Prostate gland (tissue), 2 donors: ENCODE measurements around the gene TRMT61B.

Source experiments
- POLR2A ChIP-seq: fragments of 450-650 bp; IDR thresholded peaks from one replicate; pipeline ENCODE4 v1.6.1; 2016; ENCODE audit warnings: antibody characterized with exemption, mild to moderate bottlenecking
- POLR2AphosphoS5 ChIP-seq: sonication (generic); formaldehyde crosslinking; IDR thresholded peaks from one replicate; pipeline ENCODE4 v1.6.1; 2017; ENCODE audit warnings: antibody characterized with exemption
- TF ChIP-seq, protein P1 (sequence below), 4 experiments: fragments of 200-600 bp in 2 of 4; fragments of 450-650 bp in 2 of 4; sonication (generic) in 2 of 4; IDR thresholded peaks; 1 replicate in 3 of 4; 2 replicates in 1 of 4; pipeline ENCODE4 v1.5.1; 2016 to 2019; ENCODE audit warnings: antibody characterized with exemption in 4 of 4, mild to moderate bottlenecking in 2 of 4, moderate library complexity in 2 of 4

DNA sequence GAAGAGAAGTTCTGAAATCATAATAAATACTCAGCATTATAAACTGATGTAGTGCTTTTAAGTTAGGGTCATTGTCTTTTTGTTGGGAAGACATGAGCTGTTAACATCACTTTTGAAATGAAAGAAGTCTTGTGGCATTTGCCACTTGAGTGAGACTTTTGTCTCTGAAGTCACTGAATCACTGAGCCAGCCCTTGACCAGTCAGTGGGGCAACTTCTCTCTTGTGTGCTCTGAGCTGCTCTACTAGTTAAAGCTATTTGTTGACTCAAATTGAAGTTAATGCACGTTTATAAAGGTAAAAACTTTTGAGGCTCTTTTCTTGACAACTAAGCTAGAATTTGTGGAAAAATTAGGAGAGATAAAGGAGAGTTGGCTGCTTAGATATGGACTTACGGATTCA, 31.1 kb upstream of the TRMT61B start:
- TF ChIP-seq, protein P1, sequence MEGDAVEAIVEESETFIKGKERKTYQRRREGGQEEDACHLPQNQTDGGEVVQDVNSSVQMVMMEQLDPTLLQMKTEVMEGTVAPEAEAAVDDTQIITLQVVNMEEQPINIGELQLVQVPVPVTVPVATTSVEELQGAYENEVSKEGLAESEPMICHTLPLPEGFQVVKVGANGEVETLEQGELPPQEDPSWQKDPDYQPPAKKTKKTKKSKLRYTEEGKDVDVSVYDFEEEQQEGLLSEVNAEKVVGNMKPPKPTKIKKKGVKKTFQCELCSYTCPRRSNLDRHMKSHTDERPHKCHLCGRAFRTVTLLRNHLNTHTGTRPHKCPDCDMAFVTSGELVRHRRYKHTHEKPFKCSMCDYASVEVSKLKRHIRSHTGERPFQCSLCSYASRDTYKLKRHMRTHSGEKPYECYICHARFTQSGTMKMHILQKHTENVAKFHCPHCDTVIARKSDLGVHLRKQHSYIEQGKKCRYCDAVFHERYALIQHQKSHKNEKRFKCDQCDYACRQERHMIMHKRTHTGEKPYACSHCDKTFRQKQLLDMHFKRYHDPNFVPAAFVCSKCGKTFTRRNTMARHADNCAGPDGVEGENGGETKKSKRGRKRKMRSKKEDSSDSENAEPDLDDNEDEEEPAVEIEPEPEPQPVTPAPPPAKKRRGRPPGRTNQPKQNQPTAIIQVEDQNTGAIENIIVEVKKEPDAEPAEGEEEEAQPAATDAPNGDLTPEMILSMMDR (IDR thresholded peaks at IDR 0.05): no peak
- TF ChIP-seq POLR2A: no peak
- no peak for TF ChIP-seq POLR2AphosphoS5
